ENCODE measurements around the gene CGB1.
A peak's percentile ranks its signal among the peaks of the same experiment; 100 is the strongest.

DNA sequence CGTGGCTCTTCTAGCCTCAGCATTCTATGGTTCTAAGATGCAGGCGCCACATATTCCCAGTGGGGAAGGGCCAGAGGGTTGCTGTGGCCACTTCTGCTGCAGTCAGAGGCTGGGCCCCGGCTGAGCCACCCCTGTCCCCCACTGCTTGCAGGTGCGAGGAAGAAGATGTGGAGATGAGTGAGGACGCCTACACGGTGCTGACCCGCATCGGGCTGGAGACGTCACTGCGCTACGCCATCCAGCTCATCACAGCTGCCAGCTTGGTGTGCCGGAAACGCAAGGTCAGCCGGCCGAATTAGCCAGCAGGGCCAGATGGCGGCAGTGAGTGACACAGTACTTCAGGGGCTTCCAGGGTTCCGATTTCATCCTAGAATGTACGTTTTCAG, 21.8 kb downstream of the CGB1 start:
- TF ChIP-seq, protein P1, sequence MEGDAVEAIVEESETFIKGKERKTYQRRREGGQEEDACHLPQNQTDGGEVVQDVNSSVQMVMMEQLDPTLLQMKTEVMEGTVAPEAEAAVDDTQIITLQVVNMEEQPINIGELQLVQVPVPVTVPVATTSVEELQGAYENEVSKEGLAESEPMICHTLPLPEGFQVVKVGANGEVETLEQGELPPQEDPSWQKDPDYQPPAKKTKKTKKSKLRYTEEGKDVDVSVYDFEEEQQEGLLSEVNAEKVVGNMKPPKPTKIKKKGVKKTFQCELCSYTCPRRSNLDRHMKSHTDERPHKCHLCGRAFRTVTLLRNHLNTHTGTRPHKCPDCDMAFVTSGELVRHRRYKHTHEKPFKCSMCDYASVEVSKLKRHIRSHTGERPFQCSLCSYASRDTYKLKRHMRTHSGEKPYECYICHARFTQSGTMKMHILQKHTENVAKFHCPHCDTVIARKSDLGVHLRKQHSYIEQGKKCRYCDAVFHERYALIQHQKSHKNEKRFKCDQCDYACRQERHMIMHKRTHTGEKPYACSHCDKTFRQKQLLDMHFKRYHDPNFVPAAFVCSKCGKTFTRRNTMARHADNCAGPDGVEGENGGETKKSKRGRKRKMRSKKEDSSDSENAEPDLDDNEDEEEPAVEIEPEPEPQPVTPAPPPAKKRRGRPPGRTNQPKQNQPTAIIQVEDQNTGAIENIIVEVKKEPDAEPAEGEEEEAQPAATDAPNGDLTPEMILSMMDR (IDR thresholded peaks at IDR 0.05; ENCODE audit: borderline replicate concordance, extremely low read depth, low read length, poor library complexity, severe bottlenecking) = peak; percentile 2
- TF ChIP-seq EZH2 (IDR thresholded peaks at IDR 0.05; ENCODE audit: borderline replicate concordance, low read depth, low read length, severe bottlenecking) = no peak

All from DND-41 (cell line).